Fibroblast of mammary gland (primary cell): ENCODE results near the gene IL4R.

Source experiments
- DNase-seq: peaks from one replicate; pipeline ENCODE4 v3.0.0-alpha.2; 2010; ENCODE audit warnings: low read depth
- H3K4me3 ChIP-seq: 2 replicates; pipeline ENCODE4 v1.5.1; 2011; ENCODE audit warnings: low read depth, mild to moderate bottlenecking, low read length, moderate library complexity; ENCODE audit not compliant: control insufficient read depth
- TF ChIP-seq, protein P1 (sequence below): conservative IDR thresholded peaks from 2 replicates; pipeline ENCODE4 v1.5.1; 2011; ENCODE audit warnings: low read depth, low read length, inconsistent platforms; ENCODE audit not compliant: control insufficient read depth, insufficient read depth

IL4R gene

DNA sequence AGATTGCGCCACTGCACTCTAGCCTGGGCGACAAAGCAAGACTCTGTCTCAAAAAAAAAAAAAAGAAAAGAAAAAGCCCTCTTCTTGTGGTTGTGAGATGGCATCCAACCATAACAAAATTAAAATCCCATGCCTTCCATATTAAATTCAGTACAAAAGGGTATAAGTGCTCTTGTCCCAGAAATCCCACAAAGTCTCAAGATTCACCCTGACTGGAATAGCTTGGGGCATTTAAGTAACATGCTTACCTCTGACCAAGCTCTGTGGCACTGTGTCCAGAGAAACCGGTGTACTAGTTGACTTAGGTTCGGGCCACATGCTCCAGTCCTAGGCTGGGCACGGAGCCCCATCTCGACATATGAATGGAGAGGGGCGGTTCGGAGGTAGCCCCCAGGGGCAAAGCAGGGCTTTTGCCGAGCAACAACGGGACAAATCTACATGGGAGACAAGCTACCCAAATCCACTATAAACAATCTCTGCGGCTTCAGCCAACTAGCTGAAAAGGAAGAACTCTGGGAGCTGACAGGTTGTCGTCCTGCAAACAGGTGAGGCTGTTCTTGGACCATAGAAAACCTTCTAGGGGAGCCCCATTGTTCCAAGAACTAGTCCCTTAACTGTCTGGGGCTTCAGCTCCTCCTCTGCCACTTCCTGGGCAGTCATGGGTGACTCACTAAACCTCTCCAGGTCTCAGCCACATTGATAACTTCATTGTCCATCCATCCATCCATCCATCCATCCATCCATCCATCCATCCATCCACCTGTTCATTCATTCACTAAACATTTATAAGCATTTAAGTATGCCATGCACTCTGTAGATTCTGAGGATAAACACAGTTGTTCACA is 10.3 kb upstream of the IL4R start:
- no peak overlapping the region for H3K4me3 ChIP-seq
- TF ChIP-seq, protein P1, sequence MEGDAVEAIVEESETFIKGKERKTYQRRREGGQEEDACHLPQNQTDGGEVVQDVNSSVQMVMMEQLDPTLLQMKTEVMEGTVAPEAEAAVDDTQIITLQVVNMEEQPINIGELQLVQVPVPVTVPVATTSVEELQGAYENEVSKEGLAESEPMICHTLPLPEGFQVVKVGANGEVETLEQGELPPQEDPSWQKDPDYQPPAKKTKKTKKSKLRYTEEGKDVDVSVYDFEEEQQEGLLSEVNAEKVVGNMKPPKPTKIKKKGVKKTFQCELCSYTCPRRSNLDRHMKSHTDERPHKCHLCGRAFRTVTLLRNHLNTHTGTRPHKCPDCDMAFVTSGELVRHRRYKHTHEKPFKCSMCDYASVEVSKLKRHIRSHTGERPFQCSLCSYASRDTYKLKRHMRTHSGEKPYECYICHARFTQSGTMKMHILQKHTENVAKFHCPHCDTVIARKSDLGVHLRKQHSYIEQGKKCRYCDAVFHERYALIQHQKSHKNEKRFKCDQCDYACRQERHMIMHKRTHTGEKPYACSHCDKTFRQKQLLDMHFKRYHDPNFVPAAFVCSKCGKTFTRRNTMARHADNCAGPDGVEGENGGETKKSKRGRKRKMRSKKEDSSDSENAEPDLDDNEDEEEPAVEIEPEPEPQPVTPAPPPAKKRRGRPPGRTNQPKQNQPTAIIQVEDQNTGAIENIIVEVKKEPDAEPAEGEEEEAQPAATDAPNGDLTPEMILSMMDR: no peak
- no peak for DNase-seq

DNA sequence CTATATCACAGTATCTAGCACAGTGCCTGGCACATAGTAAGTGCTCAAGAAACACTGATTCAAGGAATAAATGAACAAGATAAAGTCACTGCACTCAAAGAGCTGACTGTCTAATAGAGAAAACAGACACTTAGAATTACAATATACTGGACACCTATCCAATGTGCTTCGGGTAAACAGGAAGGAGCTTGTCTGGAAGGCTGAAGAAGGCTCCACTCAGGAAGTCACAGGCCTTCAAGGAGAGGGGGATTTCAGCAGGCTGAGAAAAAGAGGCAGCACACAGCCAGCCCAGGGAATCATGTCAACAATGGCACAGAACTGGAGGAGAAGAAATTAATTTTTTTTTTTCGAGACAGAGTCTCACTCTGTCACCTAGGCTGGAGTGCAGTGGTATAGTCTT is 9.7 kb upstream of the IL4R start:
- DNase-seq: no peak
- TF ChIP-seq, protein P1: no peak
- H3K4me3 ChIP-seq: no peak overlapping the region

DNA sequence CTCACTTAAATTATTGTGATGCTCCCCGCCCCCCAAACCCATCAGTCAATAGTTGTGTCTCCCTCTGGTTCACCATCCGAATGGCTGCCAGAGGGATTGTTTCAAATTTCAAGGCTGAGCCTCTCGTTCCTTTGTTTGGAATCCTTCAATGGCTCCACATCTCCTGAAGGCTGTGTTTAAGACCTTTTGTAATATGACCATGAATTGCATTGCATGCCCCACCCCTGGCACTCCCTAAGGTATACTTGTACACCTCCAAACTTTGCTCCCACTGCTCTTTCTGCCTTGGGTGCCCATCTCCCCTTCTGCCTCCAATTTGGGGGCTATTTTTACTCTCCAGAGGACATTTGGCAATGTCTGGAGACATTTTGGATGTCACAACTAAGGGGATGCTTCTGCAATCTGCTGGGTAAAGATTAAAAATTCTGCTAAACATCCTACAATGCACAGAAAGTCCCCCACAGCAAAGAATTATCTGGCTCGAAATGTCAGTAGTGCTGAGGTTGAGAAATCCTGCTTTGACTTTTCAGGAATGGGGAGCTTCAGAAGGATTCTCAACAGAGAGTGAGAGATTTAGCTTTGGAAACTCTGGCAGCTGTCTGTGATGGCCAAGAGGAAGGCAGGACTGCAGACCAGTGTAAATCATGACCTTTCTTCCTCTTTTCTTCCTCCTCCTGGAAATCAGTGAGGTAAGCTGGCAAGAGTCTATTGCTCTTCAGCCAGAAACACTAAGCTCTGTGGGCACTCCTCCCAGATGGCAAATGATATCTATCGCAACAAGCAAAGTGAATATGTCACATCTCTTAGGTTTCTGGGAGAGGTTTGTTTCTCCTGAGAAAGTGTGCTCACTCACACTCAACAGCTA is 8.7 kb upstream of the IL4R start:
- DNase-seq: peak; percentile 52
- no peak overlapping the region for H3K4me3 ChIP-seq
- TF ChIP-seq, protein P1: no peak

DNA sequence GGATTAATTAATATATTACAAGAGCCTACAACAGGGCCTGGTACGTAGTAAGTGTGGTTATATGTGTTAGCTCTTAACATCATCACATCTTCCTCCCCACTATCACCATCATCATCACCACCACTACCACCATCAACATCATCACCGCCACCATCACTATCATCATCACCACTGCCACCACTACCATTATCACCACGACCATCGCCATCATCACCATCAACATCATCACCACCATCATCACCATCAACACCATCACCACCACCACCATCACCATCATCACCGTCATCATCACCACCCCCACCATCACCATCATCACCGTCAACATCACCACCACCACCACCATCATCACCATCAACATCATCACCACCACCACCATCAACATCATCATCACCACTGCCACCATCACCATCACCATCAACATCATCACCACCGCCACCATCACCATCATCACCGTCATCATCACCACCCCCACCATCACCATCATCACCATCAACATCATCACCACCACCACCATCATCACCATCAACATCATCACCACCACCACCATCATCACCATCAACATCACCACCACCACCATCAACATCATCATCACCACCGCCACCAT is 7.8 kb upstream of the IL4R start:
- TF ChIP-seq, protein P1: no peak
- no peak for DNase-seq
- H3K4me3 ChIP-seq: no peak overlapping the region

DNA sequence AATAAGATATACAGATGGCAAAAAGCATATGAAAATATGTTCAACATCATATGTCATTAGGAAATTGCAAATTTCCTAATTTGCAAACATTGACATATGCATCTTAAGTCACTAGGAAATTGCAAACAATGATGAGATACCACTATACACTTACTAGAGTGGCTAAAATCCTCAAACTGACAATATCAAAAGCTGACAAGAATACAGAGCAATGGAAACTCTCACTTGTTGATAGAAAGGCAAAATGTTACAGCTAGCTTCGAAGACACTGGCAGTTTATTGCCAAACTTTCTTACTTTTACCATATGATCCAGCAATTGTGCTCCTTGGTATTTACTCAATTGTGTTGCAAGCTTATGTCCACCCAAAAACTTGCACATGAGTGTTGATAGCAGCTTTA is 5.0 kb upstream of the IL4R start:
- TF ChIP-seq, protein P1: no peak
- H3K4me3 ChIP-seq: no peak overlapping the region
- no peak for DNase-seq

DNA sequence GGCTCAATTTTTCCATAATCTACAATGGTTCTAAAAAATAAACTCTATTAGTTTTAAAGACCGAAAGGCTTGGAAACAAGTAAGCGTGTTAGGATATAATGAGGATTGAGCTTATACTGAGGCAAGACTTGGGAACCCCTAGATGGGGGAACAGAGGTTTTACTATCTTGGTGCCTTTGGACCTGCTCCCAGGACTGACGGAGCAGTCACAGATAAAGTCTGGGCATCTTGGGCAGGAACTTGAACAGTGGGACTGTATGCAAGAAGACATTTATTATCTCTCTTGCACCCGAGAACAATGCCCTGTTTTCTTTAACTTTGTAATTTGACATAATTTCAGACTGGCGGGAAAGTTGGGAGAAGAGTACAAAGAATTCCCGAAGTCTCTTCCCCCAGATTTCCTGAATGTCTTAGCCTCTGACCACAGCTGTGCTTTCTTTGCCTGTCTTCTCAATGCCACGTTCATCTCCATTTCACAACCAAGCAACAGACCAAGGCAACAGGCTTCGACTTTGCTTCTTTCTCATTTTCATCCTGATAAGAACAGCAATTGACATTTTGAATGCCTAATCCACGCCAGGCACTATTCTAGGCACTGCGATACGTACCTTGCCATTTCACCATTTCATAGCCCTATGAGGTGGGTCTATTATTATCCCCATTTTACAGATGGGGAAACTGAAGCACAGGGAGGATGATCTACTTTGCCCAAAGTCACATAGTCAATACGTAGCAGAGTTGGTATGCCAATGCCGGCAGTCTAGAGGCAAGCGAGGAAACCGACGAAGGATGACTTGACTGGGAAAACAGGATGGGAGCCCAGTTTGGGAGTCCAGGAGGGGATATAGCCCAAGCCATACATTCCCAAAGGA is 3.0 kb upstream of the IL4R start:
- no peak for DNase-seq
- H3K4me3 ChIP-seq: no peak overlapping the region
- TF ChIP-seq, protein P1: no peak
